IMR-90 (cell line): ENCODE data around the gene LIPN.

ENCODE experiments used
- RCOR1 ChIP-seq: IDR thresholded peaks from 2 replicates; pipeline ENCODE4 v1.6.1; 2012; ENCODE audit warnings: mild to moderate bottlenecking, low read length, improper control_type of control experiment; ENCODE audit not compliant: insufficient replicate concordance
- TF ChIP-seq, protein P1 (sequence below): conservative IDR thresholded peaks from 2 replicates; pipeline ENCODE4 v1.5.1; 2012; ENCODE audit warnings: mild to moderate bottlenecking, low read depth, low read length, improper control_type of control experiment

DNA sequence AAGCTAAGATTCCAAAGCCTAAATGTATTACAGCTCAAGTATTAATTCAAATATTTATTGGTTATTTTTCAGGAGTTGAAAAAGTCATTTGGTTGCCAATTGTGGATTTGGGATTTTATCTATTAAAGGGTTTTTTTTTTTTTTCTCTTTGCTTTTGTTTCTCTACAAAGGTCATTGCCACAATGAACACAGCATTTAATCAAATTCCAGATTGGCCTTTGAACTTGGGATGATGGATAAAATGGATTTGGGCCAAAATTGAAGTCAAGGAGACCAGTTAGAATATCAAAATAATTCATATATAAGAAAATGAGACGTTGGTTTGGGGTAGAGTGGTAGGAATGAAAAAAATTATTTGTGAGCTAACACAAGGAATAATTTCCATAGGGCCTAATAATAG, 9.6 kb downstream of the LIPN start:
- TF ChIP-seq, protein P1, sequence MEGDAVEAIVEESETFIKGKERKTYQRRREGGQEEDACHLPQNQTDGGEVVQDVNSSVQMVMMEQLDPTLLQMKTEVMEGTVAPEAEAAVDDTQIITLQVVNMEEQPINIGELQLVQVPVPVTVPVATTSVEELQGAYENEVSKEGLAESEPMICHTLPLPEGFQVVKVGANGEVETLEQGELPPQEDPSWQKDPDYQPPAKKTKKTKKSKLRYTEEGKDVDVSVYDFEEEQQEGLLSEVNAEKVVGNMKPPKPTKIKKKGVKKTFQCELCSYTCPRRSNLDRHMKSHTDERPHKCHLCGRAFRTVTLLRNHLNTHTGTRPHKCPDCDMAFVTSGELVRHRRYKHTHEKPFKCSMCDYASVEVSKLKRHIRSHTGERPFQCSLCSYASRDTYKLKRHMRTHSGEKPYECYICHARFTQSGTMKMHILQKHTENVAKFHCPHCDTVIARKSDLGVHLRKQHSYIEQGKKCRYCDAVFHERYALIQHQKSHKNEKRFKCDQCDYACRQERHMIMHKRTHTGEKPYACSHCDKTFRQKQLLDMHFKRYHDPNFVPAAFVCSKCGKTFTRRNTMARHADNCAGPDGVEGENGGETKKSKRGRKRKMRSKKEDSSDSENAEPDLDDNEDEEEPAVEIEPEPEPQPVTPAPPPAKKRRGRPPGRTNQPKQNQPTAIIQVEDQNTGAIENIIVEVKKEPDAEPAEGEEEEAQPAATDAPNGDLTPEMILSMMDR, result no peak
- TF ChIP-seq RCOR1, result no peak
